ENCODE measurements around the gene KATNB1.
"Not testable (repeated sequence)": the region's sequence is repeated elsewhere in the genome, so short reads cannot be mapped to it uniquely, and the experiment has no call there.

KATNB1 gene

GRCh38 chr16:57746316-57746715, 10.7 kb downstream of the KATNB1 start:
- not testable (repeated sequence) for DNase-seq

- no peak for DNase-seq
Measured at GRCh38 chr16:57747091-57747490, 11.5 kb downstream of the KATNB1 start.

- DNase-seq: no peak
Measured at GRCh38 chr16:57747496-57747895, 11.9 kb downstream of the KATNB1 start.

- no peak for DNase-seq
Measured at GRCh38 chr16:57747996-57748395, 12.4 kb downstream of the KATNB1 start.

- DNase-seq: no peak
Measured at GRCh38 chr16:57748596-57748995, 13.0 kb downstream of the KATNB1 start.

GRCh38 chr16:57749101-57749692, 13.6 kb downstream of the KATNB1 start:
- DNase-seq: no peak

GRCh38 chr16:57749856-57750452, 14.4 kb downstream of the KATNB1 start:
- DNase-seq: no peak

- DNase-seq: no peak
Measured at GRCh38 chr16:57750796-57751538, 15.4 kb downstream of the KATNB1 start.

- no peak for DNase-seq
Measured at GRCh38 chr16:57751539-57752202, 16.1 kb downstream of the KATNB1 start.

GRCh38 chr16:57752203-57752580, 16.6 kb downstream of the KATNB1 start:
- DNase-seq: no peak

GRCh38 chr16:57752581-57753447, 17.2 kb downstream of the KATNB1 start:
- no peak for DNase-seq

GRCh38 chr16:57753448-57754353, 18.1 kb downstream of the KATNB1 start:
- DNase-seq: no peak

- DNase-seq: no peak
Measured at GRCh38 chr16:57754354-57755060, 18.9 kb downstream of the KATNB1 start.

GRCh38 chr16:57755061-57755684, 19.6 kb downstream of the KATNB1 start:
- no peak for DNase-seq

- no peak for DNase-seq
Measured at GRCh38 chr16:57755726-57756423, 20.3 kb downstream of the KATNB1 start.

- DNase-seq: no peak
Measured at GRCh38 chr16:57756424-57757325, 21.1 kb downstream of the KATNB1 start.

GRCh38 chr16:57757326-57757786, 21.8 kb downstream of the KATNB1 start:
- peak; percentile 25 for DNase-seq

GRCh38 chr16:57757883-57758282, 22.3 kb downstream of the KATNB1 start:
- DNase-seq: no peak

Measured in NCI-H2171 (cell line).